SK-N-SH treated with all-trans-retinoic acid at 6 μM for 48 hours (cell line): Measurements from ENCODE around the gene ZNF749.
A peak's percentile ranks its signal among the peaks of the same experiment; 100 is the strongest.

Source experiments
- ATAC-seq: fragments of 200-7000 bp; cut with Tn5 transposase; 3 replicates; pipeline ENCODE4 v1.9.1; 2020; ENCODE audit warnings: mild to moderate bottlenecking, moderate library complexity
- ARNTL ChIP-seq: fragments of 450-650 bp; formaldehyde crosslinking; IDR thresholded peaks from 2 replicates; pipeline ENCODE4 v1.5.0; 2020; ENCODE audit warnings: low read depth, mild to moderate bottlenecking, moderate library complexity, borderline replicate concordance
- CREB5 ChIP-seq: fragments of 250-450 bp; sonication (Bioruptor Pico); IDR thresholded peaks from 2 replicates; pipeline ENCODE4 v1.5.1; 2020; ENCODE audit warnings: low read depth, mild to moderate bottlenecking, moderate library complexity
- CSDC2 ChIP-seq: fragments of 250-450 bp; sonication (Bioruptor Pico); IDR thresholded peaks from 2 replicates; pipeline ENCODE4 v1.5.0; 2020; ENCODE audit warnings: mild to moderate bottlenecking, moderate library complexity
- CSRNP3 ChIP-seq: fragments of 250-450 bp; sonication (Bioruptor Pico); IDR thresholded peaks from 2 replicates; pipeline ENCODE4 v1.5.1; 2021; ENCODE audit warnings: mild to moderate bottlenecking, moderate library complexity
- ESRRG ChIP-seq: fragments of 250-450 bp; sonication (Bioruptor Pico); IDR thresholded peaks from 2 replicates; pipeline ENCODE4 v1.6.1; 2021; ENCODE audit warnings: mild to moderate bottlenecking
- GLIS3 ChIP-seq: fragments of 250-450 bp; sonication (Bioruptor Pico); IDR thresholded peaks from 2 replicates; pipeline ENCODE4 v1.5.0; 2020; ENCODE audit warnings: mild to moderate bottlenecking, moderate library complexity
- ISL1 ChIP-seq: fragments of 250-450 bp; sonication (Bioruptor Pico); IDR thresholded peaks from 2 replicates; pipeline ENCODE4 v2.1.2; 2022; ENCODE audit warnings: mild to moderate bottlenecking, moderate library complexity
- OSR1 ChIP-seq: fragments of 250-450 bp; sonication (Bioruptor Pico); IDR thresholded peaks from 2 replicates; pipeline ENCODE4 v1.8.0; 2022; ENCODE audit warnings: moderate library complexity, mild to moderate bottlenecking, inconsistent platforms
- PATZ1 ChIP-seq: fragments of 250-450 bp; sonication (Bioruptor Pico); IDR thresholded peaks from 2 replicates; pipeline ENCODE4 v1.8.0; 2020; ENCODE audit warnings: mild to moderate bottlenecking, moderate library complexity, borderline replicate concordance
- POU6F1 ChIP-seq: fragments of 250-450 bp; sonication (Bioruptor Pico); IDR thresholded peaks from 2 replicates; pipeline ENCODE4 v1.8.0; 2021; ENCODE audit warnings: low read depth, mild to moderate bottlenecking, moderate library complexity, borderline replicate concordance
- PPARA ChIP-seq: fragments of 250-450 bp; sonication (Bioruptor Pico); IDR thresholded peaks from 2 replicates; pipeline ENCODE4 v1.5.0; 2020; ENCODE audit warnings: mild to moderate bottlenecking, borderline replicate concordance
- TCF4 ChIP-seq: fragments of 250-450 bp; sonication (Bioruptor Pico); IDR thresholded peaks from 2 replicates; pipeline ENCODE4 v1.8.0; 2021; ENCODE audit warnings: mild to moderate bottlenecking, moderate library complexity, borderline replicate concordance
- TOX ChIP-seq: fragments of 250-450 bp; sonication (Bioruptor Pico); IDR thresholded peaks from 2 replicates; pipeline ENCODE4 v1.8.0; 2021; ENCODE audit warnings: mild to moderate bottlenecking, moderate library complexity, borderline replicate concordance
- TSHZ2 ChIP-seq: fragments of 250-450 bp; sonication (Bioruptor Pico); IDR thresholded peaks from 2 replicates; pipeline ENCODE4 v1.5.0; 2020; ENCODE audit warnings: mild to moderate bottlenecking, moderate library complexity
- ZC3H10 ChIP-seq: fragments of 250-450 bp; sonication (Bioruptor Pico); IDR thresholded peaks from 2 replicates; pipeline ENCODE4 v1.5.1; 2021; ENCODE audit warnings: mild to moderate bottlenecking, moderate library complexity
- ZFP3 ChIP-seq: fragments of 250-450 bp; sonication (Bioruptor Pico); IDR thresholded peaks from 2 replicates; pipeline ENCODE4 v1.5.0; 2020; ENCODE audit warnings: mild to moderate bottlenecking, moderate library complexity
- ZFP30 ChIP-seq: fragments of 450-650 bp; formaldehyde crosslinking; IDR thresholded peaks from 2 replicates; pipeline ENCODE4 v1.5.0; 2022; ENCODE audit warnings: mild to moderate bottlenecking, moderate library complexity
- ZNF8 ChIP-seq: fragments of 450-650 bp; formaldehyde crosslinking; IDR thresholded peaks from 2 replicates; pipeline ENCODE4 v1.5.0; 2020; ENCODE audit warnings: mild to moderate bottlenecking, moderate library complexity

ZNF749 gene

GRCh38 chr19:57435062-57435978 lies at the start of gene ZNF749:
TSS of gene ZNF749 (plus strand) at chr19:57435325. CDS start at chr19:57435579, 254 bp downstream.
- TF ChIP-seq ISL1 (no peak), TSHZ2 (CRISPR knock-in tag) (peak; percentile 77), CREB5 (CRISPR knock-in tag) (0 out of 2 replicates have a peak, but pooled peaks have one; percentile 28), ESRRG (CRISPR knock-in tag) (no peak), TOX (CRISPR knock-in tag) (no peak), ZFP3 (CRISPR knock-in tag) (0 out of 2 replicates have a peak, but pooled peaks have one; percentile 21)
- peak; percentile 99 for ATAC-seq

- no peak for TF ChIP-seq TSHZ2 (CRISPR knock-in tag)
- TF ChIP-seq POU6F1 (CRISPR knock-in tag), result no peak
- no peak for TF ChIP-seq CSRNP3 (CRISPR knock-in tag)
- TF ChIP-seq ARNTL (CRISPR knock-in tag), result no peak
- no peak for TF ChIP-seq PATZ1 (CRISPR knock-in tag)
- no peak for TF ChIP-seq ZFP30 (CRISPR knock-in tag)
- TF ChIP-seq CREB5 (CRISPR knock-in tag), result no peak
- no peak for TF ChIP-seq TOX (CRISPR knock-in tag)
- TF ChIP-seq GLIS3 (CRISPR knock-in tag), result no peak
- TF ChIP-seq OSR1 (CRISPR knock-in tag), result no peak
- no peak for TF ChIP-seq ZNF8 (CRISPR knock-in tag)
- no peak for TF ChIP-seq PPARA (CRISPR knock-in tag)
- no peak for TF ChIP-seq TCF4 (CRISPR knock-in tag)
- no peak for TF ChIP-seq CSDC2 (CRISPR knock-in tag)
- no peak for TF ChIP-seq ZC3H10 (CRISPR knock-in tag)
- TF ChIP-seq, all 23 proteins: peak for 0
- ATAC-seq, result no peak
These were observed 45.9 kb upstream of the ZNF749 start for GRCh38 chr19:57389194-57389729.
